GM21423 (cell line): ENCODE data around the gene STAB1.

ENCODE experiments used
- ATAC-seq: cut with Tn5 transposase; IDR thresholded peaks from one replicate; pipeline ENCODE4 v1.9.1; 2021; ENCODE audit warnings: mild to moderate bottlenecking, moderate library complexity; ENCODE audit not compliant: unreplicated experiment

STAB1 gene, protein sequence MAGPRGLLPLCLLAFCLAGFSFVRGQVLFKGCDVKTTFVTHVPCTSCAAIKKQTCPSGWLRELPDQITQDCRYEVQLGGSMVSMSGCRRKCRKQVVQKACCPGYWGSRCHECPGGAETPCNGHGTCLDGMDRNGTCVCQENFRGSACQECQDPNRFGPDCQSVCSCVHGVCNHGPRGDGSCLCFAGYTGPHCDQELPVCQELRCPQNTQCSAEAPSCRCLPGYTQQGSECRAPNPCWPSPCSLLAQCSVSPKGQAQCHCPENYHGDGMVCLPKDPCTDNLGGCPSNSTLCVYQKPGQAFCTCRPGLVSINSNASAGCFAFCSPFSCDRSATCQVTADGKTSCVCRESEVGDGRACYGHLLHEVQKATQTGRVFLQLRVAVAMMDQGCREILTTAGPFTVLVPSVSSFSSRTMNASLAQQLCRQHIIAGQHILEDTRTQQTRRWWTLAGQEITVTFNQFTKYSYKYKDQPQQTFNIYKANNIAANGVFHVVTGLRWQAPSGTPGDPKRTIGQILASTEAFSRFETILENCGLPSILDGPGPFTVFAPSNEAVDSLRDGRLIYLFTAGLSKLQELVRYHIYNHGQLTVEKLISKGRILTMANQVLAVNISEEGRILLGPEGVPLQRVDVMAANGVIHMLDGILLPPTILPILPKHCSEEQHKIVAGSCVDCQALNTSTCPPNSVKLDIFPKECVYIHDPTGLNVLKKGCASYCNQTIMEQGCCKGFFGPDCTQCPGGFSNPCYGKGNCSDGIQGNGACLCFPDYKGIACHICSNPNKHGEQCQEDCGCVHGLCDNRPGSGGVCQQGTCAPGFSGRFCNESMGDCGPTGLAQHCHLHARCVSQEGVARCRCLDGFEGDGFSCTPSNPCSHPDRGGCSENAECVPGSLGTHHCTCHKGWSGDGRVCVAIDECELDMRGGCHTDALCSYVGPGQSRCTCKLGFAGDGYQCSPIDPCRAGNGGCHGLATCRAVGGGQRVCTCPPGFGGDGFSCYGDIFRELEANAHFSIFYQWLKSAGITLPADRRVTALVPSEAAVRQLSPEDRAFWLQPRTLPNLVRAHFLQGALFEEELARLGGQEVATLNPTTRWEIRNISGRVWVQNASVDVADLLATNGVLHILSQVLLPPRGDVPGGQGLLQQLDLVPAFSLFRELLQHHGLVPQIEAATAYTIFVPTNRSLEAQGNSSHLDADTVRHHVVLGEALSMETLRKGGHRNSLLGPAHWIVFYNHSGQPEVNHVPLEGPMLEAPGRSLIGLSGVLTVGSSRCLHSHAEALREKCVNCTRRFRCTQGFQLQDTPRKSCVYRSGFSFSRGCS (N-terminal part only)

DNA sequence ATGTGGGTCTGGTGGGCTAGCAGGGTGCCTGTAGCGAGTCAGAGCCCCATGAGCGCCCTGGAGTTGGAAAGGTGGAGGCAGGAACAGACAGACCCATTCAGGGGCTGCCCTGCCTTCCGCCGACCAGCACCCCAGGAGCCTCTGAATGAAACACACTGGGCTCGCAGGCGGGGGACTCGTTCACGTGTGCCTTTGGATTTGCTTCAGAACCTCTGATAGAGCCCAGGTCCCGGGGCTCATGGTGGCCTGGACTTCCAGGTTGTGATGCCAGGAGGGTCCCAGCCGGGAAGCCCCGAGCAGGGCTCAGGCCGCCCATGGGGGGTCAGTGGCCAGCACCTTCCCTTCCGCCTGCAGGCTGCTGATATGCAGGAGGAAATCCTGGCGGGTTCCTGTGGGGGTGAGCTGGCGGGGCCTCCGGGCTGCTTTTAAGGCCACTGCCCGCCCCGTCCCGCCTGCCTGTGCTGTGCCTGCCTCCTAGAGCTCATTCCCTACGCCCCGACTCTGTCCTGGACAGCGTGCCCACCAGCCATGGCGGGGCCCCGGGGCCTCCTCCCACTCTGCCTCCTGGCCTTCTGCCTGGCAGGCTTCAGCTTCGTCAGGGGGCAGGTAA is at the start of gene STAB1:
STAB1 (plus strand) TSS at position 453 of the 610 bp plus-strand sequence; CDS start at position 529, 76 bp downstream.
- ATAC-seq: no peak

DNA sequence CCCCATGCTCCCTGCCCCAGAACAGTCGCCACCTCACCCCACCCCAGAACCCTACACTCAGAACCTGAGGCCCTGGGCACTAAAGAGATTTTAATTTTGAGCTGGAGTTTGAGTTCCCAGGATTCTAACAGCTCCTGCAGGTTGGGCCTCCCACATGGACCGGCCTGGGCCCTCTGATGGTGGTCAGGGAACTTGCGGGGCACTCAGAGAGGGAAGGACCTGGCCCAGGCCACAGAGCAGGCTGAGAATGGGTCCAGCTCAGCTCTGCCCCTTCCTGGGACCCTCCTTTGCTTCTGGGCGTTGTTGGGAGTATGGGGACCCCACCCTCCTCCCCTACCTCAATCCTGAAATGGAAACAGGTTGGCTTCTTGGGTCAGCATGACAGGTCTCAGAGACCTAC is 49.1 kb upstream of the STAB1 start:
- no peak for ATAC-seq

DNA sequence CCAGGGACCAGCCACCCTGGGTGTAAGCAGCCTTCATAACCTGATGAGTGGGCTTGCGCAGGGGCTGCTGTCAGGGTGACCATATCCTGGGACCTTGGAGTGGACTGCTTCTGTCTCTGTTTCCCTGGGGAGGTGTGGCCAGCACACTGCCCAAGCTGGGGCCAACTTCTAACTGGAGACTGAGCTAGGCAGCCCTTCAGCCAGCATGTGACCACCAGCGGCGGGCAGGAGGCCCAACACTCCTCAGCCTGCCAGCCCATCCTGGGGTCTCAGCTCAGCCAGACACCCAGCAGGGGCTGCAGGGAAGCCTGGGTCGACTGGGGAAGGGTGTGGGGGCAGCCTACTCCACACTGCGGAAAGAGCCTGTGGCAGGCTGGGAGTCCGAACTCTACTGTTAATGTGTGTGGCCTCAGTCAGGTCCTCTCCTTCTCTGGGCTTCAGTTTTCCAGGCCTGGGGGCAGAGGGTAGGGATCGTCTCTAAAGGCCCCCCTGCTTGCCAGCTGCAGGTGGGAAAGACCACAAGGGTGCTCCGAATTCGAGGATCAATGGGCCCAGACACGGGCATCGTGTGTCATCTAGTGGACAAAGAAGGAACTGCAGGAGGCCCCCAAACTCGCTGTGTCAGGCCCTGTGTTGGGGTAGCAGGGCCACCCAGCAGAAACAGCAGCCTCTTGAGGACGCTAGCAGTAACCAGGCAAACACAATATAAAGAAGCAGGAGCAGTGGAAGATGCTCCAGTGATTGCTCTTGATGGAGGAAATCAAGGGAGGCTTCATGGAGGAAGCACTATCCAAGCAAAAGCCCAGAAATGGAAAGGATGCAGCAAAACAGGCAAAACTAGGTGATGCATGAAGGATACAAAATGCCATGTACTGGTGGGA is 48.3 kb upstream of the STAB1 start:
- ATAC-seq: no peak

DNA sequence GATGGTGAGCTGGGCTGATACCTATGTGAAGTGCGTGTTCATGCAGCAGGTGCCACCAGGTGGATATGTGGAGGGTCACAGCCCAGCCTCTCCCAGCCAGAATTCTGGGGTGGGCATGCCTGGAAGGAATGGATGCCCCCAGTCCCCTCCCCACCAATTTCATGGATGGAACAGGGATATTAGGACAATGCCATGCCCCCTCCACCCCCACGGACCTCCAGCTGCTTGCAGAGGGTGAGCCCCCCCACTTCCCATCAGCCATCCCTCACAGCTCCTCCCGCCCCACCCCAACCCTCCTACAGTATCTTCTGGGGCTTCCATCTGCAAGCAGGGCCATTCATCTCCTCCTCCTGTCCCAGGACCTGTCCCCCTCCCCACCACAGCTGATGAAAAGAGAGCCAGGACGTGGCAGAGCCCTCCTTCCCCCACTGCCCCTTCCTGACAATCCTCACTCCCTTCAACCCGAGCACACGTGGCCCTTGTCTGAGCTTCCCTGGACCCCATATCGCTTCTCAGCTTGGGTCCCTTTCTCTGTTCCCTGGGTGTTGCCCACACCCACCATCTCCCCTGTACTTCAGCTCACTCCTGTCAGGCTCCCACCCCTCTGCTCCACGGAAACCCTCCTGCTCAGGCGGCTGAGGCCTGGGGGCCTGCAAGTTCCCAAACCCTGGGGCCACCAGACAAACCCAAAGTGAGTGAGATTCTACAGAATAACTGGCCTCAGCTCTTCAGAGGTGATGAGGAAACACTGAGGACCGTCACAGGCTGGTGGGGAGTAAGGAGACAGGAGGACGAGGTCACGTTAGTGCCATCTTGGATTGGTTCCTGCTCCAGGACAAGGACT is 47.4 kb upstream of the STAB1 start:
- ATAC-seq: no peak

DNA sequence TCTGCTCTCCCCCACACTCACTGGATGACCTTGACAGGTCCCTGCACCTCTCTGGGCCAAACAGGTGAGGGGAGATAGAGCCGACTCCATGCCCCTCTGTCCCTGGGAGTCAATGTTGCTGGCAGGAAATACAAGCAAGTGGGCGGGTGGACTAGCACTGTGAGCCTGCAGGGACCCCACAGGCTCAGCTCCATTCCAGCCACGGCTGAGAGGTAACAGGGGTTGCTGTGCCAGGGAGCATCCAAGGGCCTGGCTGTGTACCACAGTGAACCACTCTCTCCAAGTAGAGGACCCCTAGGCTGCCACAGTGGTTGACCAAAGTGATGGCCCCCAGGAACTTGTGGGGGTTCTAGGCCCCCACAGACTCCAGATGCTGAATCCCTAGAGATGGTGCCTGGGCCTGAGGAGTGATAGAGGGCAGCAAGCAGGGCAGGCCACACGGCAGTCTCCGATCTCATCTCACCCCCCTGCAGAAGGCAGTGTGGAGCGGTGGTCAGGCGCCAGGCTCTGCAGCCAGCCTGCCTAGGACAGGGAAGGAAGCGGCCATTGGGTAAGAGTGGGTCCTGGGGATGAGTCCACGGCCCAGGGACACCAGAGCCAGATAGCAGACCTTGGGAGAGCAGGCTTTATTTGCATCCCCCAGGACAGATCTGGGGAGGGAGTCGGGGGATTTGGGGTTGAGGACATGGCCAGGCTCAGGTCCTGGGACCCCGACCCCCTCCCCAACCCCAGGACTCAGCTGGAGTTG is 44.5 kb upstream of the STAB1 start:
- ATAC-seq: no peak

DNA sequence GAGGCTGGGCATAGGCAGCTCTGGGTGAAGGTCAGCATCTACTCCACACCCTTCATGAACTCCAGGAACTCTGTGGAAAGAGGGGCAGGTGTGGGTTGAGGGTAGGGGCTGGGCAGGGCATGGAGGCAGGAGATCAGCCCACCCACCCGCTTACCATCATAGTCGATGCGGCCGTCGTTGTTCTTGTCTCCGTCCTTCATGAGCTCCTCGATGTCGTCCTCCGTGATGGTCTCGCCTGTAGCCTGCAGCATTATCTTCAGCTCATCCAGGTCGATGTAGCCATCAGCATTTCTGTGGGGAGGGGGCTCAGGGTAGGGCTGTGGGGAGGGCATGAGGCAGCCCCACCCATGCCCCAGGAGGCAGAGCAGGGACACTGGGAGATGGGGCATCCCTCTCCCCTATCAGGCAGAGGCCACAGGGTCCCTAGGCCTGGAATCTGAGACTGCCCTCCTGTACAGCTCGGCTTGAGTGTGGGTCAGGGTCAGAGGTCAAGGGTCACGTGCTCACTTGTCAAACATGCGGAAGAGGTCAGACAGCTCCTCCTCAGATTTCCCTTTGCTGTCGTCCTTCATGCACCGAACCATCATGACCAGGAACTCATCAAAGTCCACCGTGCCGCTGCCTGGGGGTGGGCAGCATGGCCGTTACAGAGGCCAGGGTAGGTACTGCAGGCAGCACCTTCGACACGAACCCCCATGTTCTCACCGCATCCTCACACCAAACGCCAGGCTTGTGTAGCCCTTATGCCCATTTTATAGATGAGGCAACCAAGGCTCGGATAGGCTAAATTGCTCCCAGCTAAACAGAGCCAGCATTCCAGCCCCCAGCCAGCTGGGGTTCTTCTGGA is 43.7 kb upstream of the STAB1 start:
- ATAC-seq: no peak

DNA sequence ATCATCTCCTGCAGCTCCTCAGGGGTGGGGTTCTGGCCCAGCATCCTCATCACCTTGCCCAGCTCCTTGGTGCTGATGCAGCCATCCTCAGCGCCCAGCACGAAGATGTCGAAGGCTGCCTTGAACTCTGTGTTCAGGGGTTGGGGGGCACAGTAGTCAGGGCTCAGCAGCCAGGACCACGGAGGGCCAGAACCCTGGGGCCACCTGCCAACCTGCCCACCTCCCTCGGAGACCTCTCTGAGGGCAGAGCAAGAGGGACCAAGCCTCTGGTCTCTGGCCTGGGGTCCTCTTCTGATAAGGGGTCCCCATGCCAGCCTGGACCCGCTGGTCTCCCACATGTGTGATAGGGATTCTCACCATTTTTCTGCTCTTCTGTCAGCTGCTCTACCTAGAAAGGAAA is 43.0 kb upstream of the STAB1 start:
- no peak for ATAC-seq

DNA sequence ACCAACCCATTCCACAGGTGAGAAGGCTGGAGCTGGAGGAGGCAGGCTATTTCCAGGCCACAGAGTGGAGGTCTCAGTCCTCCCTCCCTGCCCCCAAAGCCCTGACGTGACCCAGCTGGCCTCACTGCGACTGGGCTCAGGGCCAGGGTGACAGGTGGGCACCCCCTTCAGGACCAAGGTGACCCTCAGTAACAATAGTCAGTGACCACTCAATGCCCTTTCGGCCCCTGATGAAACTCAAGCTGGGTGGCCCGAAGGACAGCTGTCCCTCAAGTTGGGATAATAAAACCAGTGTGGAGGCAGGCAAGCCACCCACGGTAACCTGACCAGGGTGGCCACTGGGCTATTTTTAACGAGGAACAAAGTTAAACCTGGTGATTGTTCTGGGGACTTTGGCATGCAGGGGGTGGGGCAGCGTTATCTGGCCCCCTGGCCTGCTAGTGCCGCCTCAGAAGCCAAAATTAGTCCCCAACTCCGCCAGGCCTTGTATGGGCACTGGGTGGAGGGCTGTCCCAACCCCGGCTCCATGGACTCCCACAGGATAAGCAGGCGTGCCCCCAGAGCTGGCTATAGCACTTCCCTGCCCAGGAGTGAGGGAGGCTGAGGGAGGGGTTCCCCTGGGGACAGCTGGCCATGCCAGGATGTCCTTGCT is 42.4 kb upstream of the STAB1 start:
- no peak for ATAC-seq

DNA sequence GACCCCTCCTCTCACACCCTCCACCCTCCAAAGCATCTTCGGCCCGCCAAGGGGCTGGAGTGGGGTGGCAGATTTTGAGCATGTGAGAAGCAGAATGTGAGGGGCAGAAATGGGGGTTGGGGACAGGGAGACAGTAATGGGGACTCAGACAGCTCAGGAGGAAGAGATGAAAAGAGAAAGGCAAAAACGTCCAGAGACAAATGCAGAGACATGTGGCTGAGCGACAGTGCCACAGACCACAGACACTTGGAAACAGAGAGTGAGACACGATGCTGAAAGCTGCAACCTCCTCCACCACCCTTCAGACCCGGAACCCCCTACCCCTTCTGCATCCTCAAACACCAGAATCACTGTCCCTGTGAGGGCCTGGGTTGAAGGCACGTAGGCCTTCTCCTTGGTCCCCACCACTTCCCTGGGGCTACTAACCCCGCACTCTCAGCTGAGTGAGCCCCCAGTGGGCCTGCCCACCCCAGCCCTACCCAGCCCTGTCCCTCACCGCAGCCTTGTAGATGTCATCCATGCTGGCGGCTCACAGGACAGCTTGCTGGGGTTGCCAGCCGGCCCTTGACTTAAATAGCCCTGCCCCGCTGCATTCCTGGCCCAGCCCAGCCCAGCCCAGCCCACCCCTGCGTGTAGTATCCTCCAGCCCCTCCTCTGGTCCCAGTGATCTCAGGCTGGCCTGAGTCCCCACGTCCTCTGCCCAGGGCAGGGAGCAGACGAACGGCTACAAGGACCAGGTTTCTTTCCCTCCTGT is 41.5 kb upstream of the STAB1 start, which contains the start of gene TNNC1:
TNNC1 (minus strand) TSS at position 546 of the 754 bp plus-strand sequence; CDS start at position 520, 26 bp downstream.
- no peak for ATAC-seq

DNA sequence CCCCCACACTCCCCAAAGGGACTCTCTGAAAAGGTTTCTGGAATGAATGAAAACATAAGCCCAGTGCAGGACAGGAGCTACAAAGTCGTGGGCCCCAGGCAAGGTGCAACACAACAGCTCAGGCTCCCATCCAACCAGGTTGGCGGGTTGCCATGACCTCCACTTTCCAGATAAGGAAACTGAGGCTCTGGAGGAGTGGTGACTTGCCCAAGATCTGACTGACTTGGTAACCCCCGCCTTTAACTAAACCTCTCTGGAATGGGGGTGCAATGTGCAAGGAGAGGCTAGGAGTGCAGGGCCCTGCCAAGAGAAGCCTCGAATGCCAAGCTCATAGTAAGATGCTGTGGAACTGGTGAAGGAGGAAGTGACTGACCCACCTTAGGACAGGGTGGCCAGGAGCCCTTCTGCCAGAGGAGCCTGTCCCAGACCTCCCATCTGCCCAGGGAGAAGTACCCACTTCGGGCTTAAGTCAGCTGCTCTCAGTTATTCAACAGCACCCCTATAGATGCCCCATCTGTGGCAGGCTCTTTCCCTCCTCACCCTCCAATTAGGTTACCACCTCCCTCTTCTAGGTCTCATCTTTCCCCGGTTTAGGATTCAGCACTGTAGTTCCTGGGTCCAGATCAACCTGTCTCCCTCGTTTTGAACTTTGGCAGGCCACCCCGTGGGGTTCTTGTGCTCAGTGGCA is 40.7 kb upstream of the STAB1 start:
- no peak for ATAC-seq

DNA sequence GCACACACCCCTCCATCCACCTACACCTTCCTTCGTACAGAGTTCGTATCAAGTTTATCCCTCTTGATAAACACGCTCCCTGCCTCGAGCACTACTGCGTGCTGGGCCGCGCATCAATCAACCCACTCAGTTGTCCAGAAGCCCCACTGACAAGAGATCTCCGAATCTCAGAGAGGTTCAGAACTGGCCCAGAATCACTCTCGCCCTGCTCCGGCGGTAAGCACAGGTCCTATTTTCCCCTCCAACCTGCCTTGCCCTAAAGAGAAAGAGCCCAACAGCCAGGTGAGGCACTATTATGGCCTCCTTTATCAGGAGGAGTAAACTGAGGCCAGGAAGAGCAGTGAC is 40.2 kb upstream of the STAB1 start:
- ATAC-seq: no peak

DNA sequence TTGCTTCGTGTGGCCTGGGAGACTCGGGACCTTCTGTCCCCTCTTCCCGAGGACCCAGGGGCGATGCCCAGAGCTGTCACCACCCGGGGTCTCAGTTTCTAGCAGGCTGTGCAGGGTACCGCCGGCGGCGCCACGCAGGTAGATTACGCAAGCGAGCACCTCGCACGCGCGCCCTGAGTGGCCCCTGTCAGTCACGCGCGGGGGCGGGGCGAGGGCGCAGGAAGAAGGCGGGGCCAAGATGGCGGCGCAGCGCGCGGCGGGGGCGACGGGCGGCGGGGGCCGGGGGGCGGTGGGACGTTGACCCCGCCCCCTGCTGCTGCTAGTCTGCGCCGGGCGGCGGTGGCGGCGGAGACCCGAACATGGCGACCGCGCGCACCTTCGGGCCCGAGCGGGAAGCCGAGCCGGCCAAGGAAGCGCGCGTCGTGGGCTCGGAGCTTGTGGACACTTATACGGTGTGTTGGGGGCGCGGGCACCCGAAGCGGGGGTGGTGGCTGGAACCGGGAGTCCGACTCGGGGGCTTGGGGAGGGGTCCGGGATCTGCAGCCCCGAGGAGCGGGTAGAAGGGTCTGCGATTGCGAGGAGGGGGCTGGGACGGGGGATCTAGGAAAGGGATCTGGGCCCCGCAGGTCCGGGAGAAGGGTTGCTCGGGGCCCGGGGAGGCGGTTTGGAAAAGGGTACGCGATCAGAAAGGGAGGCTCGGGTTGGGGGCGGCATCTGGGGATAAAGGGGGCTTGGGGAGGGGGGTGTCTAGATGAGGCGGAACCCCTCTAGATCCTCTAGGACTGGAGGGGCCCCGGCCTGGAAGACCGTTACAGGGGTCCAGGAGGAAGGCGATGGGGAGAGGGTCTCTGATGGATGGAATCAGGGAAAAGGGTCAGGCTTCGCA is 39.6 kb upstream of the STAB1 start, which contains the start of gene NISCH:
NISCH (plus strand) TSS at position 322 of the 886 bp plus-strand sequence; CDS start at position 360, 38 bp downstream.
- ATAC-seq: peak; percentile 86

DNA sequence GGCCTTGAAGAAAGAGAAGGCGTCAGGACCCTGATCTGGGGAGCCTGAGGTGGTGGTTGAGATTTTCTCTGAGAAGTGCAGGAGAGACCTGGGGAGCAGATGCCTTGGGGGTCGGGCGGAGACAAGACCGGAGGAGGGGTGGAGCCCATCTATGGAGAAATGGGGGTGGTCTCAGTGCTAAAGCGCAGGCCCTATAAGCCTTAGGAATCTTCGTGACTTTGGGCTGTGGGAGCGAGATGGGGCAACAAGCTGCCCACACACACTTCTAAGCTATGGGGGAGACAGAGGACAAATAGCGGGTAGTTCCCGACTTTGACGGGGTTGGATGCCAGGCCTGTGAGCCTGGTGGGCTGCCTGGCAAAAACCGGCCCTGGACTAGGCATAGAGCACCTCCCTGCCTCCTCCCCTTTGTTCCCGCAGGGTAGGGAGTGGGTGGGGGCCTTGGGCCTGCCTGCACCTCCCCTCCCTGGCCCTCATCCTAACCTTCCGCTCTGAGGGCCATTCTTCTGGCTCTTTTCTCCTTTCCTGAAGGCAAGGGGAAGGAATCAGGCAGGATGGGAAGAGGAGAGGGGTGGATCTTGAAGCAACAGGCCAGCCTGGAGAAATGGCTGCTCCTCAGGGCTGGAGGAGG is 38.9 kb upstream of the STAB1 start:
- ATAC-seq: no peak

DNA sequence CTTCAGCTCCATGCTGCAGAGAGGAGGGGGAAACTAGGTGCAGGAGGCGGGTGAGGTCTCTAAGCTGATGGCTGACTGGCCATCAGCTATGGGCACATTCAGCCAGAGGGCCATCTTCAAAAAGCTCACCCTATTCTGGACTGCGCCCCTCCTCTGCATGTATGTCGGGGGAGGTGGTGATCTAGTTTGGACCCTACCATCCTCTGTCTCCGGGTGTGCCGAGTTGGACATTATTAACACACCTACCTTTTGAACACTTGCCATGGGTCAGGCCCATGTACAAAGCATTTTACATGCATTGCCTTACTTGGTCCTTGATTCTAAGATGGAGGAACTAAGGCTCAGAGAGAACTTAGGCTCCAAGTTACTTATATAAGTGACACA is 38.3 kb upstream of the STAB1 start:
- ATAC-seq: no peak
